Activated CD4-positive, alpha-beta memory T cell treated with anti-CD3 and anti-CD28 coated beads, Interleukin-2, amount 10 ng/mL, durations not matched to agents 7 days and 5 days (primary cell): ENCODE data around the gene MATR3. TPM values are rescaled to one million over a fixed set of nuclear protein-coding genes. Genes with fewer than 3 reads are reported as not detected.

ENCODE experiments used
- total RNA-seq, 2 experiments: library from RNA; stranded (reverse); gene quantifications; one replicate each; pipeline ENCODE4 v1.2.3, GENCODE V29; 2021

The MATR3 gene
- total RNA-seq, 2 experiments from 2014 or later = 168 to 193 TPM

Other genes starting within 250 kb of the MATR3 start
- 10 to 100 TPM; 23.1 to 39.7 TPM for gene SIL1, start 95.4 kb upstream of the MATR3 start, total RNA-seq
- 100 to 1,000 TPM; 127 to 130 TPM for gene PAIP2, start 48.1 kb downstream of the MATR3 start, total RNA-seq
- 1 to 10 TPM; 1.0 to 1.8 TPM for gene SLC23A1, start 89.6 kb downstream of the MATR3 start, total RNA-seq
- 10 to 100 TPM; 48.1 TPM for gene MZB1, start 96.2 kb downstream of the MATR3 start, total RNA-seq
- 1 to 10 TPM; 5.5 TPM for gene PROB1, start 101.4 kb downstream of the MATR3 start, total RNA-seq
- gene SPATA24, start 110.3 kb downstream of the MATR3 start, total RNA-seq = 1 to 10 TPM; 9.4 to 9.5 TPM
- 10 to 100 TPM; 16.1 to 17.0 TPM for gene DNAJC18, start 145.8 kb downstream of the MATR3 start, total RNA-seq
- 1 to 10 TPM in 1 of 2 experiments, not detected in 1; 1.1 TPM for gene ECSCR, start 169.0 kb downstream of the MATR3 start, total RNA-seq
- gene SMIM33, start 177.3 kb downstream of the MATR3 start, total RNA-seq = 1 to 10 TPM; 2.0 to 2.3 TPM
- gene STING1, start 189.0 kb downstream of the MATR3 start, total RNA-seq = 100 to 1,000 TPM; 277 to 281 TPM